Activated naive CD4-positive, alpha-beta T cell treated with Interleukin-2 at 50 U/mL for 16 hours (primary cell): ENCODE data around the gene ADGRG1.
"Not testable (repeated sequence)": the region's sequence is repeated elsewhere in the genome, so short reads cannot be mapped to it uniquely, and the experiment has no call there.

Experiments used
- DNase-seq: peaks from one replicate; pipeline ENCODE4 v3.0.0-alpha.2; 2020

Gene ADGRG1

DNA sequence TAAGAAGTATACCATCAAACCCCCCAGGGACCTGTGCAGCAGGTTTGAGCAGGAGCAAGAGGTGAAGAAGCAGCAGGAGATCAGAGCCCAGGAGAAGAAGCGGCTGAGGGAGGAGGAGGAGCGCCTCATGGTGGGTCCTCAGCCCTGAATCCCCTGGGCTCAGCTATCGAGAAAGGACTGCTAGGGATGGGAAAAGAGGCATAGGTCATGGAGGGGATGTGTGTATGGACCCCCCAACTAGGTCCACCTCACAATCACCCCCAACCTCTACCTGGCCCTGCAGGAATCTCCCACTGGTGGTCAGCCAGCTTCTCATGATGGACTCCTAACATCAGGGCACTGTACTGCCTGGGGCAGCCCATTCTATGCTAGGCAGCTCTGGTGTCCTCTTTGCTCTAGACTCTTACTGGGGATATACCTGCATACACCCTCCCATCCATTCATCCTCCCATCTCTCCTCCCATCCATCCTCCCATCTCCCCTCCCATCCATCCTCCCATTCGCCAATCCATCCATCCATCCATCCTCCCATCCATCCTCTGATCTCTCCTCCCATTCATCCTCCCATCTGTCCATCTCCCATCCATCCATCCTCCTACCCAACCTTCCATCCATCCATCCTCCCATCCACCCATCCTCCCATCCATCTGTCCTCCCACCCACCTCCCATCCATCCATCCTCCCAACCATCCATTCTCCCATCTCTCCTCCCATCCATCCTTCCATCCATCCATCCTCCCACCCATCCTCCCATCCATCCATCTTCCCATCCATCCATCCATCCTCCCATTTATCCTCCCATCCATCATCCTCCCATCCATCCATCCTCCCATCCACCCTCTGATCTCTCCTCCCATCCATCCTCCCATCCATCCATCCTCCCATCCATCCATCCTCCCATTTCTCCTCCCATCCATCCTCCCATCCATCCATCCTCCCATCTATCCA, 76.7 kb downstream of the ADGRG1 start:
- DNase-seq: no peak

DNA sequence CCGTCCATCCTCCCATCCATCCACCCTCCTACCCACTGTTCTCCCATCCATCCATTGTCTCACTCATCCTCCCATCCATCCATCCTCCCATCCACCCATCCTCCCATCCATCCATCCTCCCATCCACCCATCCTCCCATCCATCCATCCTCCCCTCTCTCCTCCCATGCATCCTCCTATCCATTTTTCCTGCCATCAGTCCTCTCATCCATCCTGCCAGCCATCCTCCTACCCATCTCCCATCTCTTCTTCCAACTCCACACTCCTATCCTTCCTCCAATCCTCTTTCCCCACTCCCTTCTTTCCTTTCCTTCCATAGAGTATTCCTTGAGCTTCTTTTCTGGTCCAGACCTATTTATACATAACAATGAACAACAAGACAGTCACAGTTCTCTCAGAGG, 78.3 kb downstream of the ADGRG1 start:
- no peak for DNase-seq

GRCh38 chr16:57707331-57707730, 78.9 kb downstream of the ADGRG1 start:
- DNase-seq: no peak

DNA sequence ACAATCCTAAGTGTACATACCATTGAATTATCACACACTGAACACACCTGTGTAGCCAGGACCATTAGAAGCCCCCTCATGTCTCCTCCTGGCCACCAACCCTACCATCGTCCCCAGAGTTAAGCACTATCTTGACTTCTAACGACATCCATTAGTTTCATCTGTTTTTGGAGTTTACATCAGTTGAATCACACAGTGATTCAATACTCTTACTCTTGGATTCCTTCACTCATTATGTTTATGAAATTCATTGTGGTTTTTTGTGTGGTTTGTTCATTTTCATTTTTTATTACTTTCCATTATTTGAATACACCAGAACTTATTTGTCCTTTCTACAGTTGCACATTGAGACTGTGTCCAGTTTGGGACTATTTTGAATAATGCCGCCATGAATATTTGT, 79.7 kb downstream of the ADGRG1 start:
- no peak for DNase-seq

- no peak for DNase-seq
Observed at GRCh38 chr16:57709663-57710062, 81.2 kb downstream of the ADGRG1 start.

DNA sequence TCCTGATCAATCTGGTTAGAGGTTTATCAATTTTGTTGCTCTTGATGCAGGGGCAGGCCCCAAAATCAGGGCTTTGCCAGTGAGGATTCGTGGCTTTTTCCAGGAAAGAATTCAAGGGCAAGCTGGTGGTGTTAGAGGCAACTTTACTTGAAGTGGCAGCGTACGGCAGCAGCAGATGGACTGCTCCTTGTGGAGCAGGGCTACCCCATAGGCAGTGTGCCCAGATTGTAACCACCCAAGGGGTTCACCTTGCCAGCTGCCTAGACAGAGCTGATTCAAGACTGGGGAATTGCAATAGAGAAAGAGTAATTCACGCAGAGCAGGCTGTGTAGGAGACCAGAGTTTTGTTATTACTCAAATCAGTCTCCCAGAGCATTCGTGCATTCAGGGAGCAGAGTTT, 82.9 kb downstream of the ADGRG1 start:
- no peak for DNase-seq

- no peak for DNase-seq
Observed at GRCh38 chr16:57711993-57712392, 83.6 kb downstream of the ADGRG1 start.

- not testable (repeated sequence) for DNase-seq
Observed at GRCh38 chr16:57712569-57712968, 84.1 kb downstream of the ADGRG1 start.

DNA sequence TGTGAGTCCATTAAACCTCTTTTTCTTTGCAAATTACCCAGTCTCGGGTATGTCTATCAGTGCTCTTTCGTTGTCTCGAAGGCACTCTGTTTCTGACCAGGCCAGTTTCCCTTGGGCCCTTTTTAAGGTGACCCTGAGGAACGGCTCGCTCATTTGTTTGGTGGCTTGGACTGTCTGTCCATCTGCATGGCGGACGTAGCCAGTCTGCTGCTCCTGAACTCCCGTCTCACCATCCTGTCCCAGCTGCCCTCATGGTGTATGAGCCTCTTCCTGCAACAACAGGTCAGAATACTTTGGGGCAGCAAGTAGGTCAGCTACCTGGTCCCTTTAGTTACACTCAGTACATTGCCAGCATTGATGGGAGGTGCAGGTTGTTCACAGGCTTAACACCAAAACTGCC, 85.2 kb downstream of the ADGRG1 start:
- DNase-seq: no peak

DNA sequence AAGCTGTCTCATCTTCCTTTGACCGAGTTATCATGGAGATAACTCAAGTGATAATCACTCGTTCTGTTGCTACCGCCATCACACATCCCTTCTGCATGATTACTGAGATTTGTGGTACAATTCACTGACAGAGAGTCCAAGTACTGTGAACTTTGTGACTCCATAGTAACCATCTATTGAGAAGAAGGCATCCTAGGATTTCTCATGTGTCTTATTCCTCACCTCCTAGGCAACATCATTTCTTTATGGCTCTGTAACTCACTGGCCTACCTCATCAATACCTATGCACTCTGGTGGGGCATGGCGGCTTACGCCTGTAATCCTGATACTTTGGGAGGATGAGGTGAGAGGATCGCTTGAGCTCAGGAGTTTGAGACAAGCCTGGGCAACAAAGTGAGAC, 85.6 kb downstream of the ADGRG1 start:
- DNase-seq: no peak
